Stimulated activated CD4-positive, alpha-beta T cell treated with anti-CD3 and anti-CD28 coated beads, Interleukin-4, amount 100 ng/mL, for 24 hours (primary cell): ENCODE measurements around the gene CREB3L1.
"Not testable (repeated sequence)": the region's sequence is repeated elsewhere in the genome, so short reads cannot be mapped to it uniquely, and the experiment has no call there.

ENCODE experiments used
- DNase-seq: peaks from one replicate; pipeline ENCODE4 v3.0.0-alpha.2; 2020

CREB3L1 gene

DNA sequence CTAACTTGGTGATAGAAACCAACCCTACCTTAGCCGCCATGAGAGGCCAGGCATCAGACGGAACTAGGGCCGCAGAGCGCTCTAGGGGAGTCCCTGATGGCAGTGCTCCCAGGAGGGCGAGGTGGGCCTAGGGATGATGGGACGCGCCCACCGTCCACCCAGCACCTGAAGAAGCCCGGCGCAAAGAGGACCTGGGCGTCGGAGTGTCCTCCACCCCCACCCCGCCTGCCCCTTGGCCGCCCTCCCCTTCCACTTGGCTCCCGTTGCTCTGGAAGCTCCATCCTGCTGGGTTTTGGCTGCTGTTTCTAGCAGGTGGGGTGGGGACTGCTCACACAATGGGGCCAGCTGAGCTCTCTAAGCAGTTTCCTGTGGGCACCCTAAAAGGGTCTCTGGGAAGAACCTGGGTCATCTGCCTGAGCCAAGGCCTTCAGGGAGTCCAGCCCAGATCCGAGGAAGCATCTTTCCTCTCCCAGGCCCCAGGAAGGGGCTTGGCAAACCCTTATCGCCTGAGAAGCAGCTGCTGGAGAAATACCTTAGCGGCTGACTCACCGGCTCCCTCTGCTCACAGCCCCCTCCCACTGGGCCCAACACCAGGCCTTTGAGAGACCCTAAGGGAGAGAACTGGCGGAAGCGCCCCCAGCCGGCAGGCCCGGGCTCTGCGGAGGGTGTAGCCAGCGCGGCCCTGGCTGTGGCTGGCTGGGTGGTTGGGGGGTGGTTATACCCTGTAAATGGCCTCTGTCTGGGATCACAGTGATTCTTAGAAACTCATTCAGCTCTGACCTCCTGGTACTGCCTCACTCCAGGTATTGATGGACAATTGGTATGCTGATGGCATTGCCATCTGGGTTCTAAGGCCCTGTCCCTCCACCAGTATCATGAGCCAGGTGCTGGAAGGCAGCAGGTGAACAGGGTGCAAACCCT lies 19.3 kb downstream of the CREB3L1 start:
- no peak for DNase-seq

DNA sequence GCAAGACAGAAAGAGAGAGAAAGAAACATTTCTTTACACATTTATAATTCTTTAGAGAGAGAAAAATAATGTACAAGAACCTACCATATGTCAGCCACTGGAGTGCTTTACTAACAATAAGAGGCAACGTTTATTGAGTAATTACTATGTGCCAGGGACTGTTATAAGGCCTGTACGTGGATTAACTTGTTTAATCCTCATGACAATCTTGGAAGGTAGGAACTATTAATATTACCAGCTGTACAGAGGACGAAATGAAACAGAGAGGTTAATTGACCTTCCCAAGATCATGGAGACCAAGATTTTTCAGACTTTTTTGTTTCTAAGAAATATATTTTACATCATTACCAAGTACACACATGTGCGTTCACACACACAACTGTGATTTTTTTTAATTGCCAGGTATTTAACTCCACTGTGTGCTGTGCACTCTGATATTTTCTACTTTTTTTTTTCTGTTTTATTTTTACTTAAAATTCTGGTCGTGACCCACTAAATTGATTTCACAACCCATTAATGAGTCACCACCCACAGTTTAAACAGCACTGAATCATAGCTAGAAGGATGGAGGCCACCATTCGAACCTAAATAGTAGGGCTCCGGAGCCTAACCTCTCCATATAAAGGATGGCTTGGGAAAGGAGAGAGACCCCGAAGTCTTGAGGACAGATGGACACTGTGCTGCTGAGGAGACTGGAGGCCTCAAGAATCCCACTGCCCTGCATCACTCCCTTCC lies 21.4 kb downstream of the CREB3L1 start:
- no peak for DNase-seq

DNA sequence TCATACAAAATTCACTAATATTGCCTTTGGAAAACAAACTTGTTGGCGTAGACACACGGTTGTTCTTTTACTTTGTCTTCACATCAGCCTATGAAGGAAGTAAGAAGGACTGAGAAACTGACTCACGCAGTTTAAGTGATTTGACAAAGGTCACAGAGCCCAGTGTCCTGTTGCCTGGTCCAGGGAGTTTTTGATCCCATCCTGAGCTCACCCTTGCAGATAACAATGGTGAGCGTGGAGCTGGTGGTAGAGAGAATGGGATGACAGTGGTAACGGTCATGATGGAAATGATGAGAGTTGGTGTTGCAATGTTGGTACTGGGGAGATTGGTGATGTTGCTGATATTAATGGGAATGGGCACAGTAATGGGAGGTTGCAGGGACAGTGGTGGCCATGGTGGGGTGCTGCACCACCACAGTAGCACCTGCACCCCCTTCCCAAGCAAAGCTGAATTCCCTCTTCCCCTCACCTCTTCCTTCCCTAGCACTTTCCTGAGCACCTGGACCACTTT lies 22.0 kb downstream of the CREB3L1 start:
- no peak for DNase-seq

DNA sequence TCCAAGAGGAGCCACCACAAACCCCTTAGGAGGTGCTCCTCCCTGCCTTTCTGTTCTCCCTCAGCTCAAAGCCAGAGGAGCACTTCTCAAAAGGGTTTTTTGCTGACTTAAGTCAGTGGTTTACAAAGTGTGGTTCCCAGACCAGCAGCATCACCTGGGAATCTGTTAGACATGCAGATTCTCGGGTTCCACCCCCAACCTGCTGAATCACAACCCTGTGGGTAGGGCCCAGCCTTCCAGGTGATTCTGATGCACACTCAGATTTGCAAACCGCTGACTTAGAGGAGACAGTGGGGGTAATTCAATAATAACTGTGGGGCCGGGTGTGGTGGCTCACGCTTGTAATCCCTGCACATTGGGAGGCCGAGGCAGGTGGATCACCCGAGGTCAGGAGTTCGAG lies 22.8 kb downstream of the CREB3L1 start:
- DNase-seq: no peak

DNA sequence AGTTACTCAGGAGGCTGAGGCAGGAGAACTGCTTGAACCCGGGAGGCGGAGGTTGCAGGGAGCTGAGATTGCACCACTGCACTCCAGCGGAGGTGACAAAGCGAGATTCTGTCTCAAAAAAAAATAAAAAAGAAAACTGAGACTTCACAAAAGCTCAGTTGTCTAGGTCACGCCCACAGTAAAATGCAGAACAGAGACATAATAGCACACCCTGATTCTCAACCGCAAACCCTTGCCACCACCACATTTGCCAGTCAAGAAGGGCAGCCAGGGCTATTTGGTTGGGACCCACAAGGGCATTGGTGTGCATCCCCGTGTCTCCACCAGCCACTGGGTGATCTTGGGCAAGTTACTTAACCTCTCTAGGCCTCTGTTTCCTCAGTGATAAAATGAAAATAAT lies 25.4 kb downstream of the CREB3L1 start:
- DNase-seq: no peak

DNA sequence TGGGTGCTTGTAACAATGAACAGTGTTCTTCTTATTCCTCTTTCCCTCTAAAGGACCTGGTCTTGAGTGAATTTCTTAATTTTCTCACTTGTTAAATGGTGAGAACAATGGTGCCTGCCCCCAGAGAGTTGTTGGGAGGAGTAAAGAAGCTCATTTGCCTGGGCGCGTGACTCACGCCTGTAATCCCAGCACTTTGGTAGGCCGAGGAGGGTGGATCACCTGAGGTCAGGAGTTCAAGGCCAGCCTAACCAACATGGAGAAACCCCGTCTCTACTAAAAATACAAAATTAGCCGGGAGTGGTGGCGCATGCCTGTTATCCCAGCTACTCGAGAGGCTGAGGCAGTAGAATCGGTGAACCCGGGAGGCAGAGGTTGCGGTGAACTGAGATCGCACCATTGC lies 26.6 kb downstream of the CREB3L1 start:
- not testable (repeated sequence) for DNase-seq

DNA sequence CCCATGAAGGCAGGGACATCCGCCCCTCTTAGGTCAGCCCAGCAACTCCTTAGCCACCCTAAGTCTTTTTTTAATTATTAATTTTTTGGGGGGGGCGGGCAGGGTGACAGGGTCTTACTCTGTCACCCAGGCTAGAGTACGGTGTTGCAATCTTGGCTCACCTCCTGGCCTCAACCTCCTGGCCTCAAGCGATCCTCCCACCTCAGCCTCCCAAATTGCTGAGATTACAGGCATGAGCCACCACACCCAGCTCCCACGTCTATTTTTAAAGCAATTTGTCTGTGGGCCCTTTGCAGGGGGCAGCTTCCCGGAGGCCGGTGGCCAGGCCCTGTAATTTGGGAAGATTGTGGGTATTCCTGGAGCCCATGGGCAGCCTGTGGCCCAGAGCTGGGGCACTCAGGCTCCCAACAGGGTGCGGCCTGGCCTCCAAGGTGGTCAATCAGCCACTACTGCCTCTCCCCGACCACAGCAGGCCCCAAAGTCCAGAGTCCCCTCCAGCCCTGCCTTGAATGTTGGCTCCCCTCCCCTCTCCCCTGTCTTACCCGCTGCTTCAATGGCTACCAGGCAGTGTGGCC lies 27.2 kb downstream of the CREB3L1 start:
- no peak for DNase-seq

DNA sequence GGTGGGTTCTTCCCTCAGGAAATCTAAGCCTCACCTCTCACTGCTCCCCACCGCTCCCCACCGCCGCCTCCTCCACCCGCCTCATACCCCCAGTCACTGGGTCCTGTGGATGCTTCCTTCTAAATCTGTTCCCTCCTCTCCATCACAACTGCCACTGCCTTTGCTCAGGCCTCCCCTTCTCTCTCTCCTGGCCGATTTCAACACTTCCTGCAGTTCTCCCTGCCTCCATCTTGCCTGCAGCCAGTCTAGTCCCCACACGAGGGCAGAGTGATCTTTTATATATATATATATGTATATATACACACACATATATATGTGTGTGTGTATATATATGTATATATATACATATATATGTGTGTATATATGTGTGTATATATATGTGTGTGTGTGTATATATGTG lies 27.8 kb downstream of the CREB3L1 start:
- DNase-seq: no peak

DNA sequence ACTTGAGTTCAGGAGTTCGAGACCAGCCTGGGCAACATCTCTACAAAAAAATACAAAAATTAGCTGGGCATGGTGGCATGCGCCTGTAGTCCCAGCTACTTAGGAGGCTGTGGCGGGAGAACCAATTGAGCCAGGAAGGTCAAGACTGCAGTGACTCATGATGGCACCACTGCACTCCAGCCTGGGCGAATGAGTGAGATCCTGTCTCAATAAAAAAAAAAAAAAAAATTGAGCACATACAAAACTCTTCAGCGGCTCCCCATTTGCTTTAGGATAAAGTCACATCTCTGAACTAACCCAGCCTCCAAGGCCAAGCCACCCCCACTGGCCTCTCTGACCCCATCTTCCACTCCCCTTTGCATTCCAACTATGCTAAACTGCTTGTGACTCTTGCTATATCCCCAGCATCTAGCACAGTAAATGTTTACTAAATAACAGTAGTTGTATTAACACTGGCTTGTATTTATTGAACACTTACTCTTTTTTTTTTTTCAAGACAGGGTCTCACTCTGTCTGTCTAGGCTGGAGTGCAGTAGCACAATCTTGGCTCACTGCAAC lies 28.9 kb downstream of the CREB3L1 start:
- DNase-seq: no peak

DNA sequence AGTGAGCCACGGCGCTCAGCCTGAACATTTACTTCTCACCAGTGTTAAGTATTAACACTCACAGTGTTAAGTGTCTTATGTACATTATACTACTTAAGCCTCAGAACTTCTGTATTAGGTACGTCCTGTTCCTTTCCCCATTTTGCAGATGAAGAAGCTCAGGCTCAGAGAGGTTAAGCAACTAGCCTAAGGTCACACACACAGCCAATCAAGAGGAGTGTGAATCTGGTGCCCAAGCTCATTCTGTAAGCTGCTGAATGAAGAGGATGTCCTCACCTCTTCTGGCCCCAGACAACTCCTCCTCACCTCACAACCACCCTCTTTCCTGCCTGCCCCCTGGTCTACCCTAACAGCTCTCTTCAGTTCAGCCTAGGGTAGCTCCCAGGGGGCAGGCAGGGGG lies 29.9 kb downstream of the CREB3L1 start:
- DNase-seq: no peak

DNA sequence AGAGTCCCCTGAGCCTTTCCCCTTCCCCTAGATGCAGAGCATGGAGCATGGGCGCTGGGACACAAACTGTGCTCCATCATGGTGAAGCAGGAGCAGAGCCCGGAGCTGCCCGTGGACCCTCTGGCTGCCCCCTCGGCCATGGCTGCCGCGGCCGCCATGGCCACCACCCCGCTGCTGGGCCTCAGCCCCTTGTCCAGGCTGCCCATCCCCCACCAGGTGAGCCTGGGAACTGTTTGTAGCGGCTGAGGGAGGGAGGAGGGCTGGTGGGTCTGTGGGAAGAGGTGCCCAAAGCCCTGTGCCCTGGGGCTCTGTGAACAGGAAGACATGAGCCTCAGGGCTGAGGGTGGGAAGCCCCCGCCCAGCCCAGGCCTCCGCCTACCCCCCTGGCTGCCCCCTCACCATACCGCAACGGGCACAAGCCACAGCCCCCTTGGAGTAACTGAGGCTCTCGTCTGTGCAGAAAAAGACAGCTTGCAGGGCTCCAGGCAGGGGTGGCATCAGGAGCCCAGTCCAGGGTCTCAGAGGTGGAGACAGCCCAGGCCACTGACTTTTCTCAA lies 30.4 kb downstream of the CREB3L1 start:
- DNase-seq: no peak

DNA sequence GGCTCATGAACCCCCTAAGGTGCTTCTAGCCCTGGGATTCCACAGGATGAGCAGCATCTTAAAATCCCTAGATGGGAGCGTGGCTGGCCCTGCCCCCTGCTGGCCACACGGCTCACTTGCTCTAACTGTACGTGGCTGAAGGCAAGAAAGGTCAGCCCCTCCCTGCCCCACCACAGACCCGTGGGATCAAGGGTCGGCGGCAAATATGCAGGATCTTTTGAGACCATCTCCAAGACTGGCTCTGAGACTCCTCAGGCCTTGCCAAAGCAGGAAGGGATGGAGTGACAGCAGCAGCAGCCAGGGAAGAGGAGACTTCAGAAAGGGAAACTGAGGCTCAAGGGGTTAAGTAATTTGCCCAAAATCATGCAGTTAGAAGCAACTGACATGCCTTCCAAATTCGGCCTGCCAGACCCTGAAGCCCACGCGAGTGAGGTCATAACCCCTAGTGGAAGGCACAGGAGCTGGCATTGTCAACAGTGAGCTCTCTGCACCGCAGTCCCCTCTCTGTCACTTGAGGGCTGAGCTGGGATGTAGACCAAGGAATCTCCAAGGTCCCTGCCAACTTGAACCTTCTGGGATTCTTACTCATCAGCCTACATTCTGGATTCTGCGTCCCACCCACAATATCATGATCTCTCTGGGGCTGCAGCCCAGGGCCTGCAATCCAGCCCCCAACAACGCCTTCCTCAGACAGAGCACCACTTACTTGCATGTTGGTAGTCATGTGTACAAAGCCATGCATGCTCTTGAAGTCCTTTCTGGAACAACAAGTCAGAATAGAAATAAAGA lies 31.4 kb downstream of the CREB3L1 start:
- DNase-seq: peak; percentile 70

DNA sequence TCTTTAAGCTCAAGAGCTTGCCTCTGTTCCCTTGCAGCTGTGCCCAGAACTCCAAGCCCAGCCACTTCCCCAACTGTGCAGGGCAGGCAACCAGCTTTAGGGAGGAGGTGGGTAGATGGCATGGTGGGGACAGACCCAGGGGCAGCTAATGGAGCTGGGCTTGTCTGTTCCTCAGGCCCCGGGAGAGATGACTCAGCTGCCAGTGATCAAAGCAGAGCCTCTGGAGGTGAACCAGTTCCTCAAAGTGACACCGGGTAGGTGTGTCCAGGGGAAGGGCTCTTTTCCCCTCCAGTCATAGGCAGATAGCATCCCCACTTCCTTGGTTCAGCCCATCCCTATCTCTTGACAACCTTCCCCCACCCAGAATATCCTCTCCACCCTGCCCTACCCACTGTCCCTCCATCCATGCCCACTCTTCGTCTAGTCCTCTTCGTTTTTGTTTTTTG lies 32.4 kb downstream of the CREB3L1 start:
- no peak for DNase-seq

DNA sequence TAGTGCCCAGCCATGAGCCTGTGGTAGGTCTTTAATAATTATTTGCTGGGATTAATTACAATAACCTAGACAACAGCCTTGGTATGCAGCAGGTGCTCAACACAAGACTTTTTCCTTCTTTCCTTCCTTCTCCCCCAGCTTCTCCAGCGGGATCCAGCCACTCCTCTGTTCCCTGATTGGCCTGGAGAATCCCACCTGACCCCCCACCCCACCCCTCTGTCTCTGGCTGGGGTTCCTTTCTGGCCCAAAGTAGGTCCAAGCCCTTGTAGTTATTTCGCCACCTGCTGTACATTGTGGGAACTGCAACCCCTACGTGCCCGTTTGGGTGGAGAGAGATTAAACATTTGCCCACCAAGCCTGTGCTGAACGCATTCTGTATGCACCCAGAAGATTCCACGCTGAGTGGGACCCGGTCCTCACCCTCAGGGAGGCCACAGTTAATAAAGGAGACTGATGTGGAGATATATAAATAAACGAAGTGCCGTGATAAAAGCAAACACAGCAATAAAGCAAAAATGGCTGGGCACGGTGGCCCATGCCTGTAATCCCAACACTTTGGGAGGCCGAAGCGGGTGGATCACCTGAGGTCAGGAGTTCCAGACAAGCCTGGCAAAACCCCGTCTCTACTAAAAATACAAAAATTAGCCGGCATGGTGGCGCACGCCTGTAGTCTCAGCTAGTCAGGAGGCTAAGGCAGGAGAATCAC lies 37.7 kb downstream of the CREB3L1 start:
- DNase-seq: peak; percentile 84

DNA sequence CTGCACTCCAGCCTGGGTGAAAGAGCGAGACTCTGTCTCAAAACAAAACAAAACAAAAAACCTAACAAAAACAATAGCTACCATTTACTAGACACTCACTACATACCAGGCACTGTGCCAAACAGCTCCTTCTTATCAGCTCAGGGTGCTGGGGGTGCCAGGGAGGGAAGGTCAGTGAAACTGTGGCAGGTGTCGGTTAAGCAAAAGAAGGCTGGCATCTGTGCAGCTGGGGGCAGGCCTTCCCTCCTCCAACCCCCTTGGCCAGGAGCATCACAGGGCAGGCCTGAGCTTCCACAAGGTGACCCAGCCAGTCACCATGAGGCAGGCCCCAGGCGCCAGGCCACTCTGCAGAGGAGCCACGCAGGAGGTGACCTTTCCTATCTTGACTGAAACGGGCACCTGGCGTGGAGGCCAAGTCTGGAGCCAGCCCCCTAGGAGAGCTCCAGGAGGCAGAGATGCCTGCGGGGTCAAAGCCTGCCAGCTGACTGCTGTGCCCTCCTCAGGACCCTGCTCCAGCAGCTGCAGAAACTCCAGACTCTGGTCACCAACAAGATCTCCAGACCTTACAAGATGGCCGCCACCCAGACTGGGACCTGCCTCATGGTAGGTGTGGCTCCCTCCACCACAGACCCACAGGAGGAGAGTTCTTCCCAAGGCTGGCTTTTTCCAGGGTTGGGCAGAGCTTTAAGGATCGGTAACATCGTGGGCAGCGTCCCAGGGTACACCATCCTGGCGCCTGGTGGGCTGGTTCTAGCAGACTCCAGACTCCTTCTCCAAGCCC lies 38.5 kb downstream of the CREB3L1 start:
- no peak for DNase-seq

DNA sequence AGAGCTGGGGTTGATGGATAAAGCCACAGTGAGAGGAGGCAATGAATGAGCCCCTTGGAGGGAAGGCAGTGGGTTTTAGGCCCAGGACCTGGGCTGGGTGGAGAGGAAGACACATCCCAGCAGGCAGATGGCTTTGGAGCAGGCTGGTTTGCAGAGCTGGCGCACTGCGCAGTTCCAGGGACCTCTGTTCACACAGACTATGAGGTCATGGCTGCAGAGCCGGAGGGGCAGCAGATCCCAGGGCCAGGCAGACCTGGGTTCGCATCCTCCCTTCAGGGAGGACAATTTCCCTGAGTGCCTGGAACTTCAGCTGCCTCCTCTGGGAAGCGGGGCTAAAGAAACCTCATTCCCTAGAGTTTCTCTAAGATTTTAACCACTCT lies 41.6 kb downstream of the CREB3L1 start:
- DNase-seq: no peak

DNA sequence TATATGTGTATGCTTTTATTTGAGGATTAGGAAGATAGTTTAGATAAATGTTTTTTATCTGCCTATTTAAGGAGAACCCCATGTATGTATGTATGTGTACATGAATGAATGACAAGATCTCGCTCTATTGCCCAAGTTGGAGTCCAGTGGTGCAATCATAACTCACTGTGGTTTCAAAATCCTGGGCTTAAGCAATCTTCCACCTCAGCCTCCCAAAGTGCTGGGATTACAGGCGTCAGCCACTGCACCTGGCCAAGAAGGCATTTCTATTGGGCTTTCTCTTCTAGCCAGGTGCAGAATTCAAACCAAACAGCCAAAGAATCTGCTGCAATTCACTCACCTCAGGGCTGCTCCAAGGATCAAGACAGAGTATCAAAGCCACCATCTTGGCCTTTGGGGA lies 44.3 kb downstream of the CREB3L1 start:
- DNase-seq: no peak

DNA sequence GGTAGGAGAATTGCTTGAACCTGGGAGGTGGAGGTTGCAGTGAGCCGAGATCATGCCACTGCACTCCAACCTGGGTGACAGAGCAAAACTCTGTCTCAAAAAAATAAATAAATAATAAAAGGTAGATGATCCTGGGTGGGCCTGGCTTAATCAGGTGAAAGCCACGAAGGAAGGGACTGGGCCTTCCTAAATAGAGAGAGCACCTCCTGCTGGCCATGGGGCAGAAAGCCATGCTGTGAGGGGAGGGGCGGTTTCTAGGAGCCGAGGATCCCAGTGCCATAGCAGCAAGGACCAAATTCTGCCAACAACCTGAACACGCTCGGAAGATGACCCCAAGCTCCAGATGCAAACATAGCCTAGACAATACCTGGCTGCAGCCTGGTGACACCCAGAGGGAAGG lies 45.3 kb downstream of the CREB3L1 start:
- no peak for DNase-seq

DNA sequence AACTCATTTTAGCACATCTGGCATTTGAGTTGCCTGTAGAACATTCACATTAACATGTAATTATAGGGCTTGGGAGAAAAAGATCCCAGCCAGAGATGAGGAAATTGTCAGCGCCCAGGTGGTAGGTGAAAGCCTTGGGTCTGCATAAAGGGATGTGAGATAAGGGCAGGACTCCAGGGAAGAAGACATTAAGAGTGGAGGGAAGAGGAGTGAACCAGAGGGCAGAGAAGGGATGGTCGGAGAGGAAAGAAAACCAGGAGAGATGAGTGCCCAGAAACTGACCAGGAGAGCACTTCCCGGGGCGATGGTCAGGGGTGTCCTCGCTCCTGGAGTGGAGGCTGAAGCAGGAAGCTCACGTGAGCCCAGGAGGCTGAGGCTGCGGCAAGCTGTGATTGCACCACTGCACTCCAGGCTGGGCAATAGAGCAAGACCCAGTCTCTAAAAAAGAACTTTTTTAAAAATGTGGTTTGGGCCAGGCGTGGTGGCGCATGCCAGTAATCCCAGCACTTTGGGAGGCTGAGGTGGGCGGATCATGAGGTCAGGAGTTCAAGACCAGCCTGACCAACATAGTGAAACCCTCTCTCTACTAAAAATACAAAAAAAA lies 49.5 kb downstream of the CREB3L1 start:
- no peak for DNase-seq

DNA sequence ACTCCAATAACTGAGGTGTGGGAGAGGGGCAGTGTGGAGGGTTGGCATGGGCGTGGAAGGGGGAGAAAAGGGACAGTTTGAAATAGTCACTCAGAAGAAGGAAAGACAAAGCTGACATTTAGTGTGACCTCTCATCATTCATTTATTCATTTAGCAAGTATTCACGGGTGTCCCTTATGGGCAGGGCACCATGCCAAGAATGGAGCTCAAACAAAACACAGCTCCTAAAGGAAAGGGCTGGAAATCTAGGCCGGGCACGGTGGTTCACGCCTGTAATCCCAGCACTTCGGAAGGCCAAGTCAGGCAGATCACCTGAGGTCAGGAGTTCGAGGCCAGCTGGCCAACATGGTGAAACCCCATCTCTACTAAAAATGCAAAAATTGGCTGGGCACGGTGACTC lies 50.4 kb downstream of the CREB3L1 start:
- no peak for DNase-seq
